AG04450 (cell line): ENCODE results near the gene SLC12A8. TPM values are rescaled to one million over a fixed set of nuclear protein-coding genes. Genes with fewer than 3 reads are reported as not detected.

ENCODE experiments used
- CTCF ChIA-PET: fragments of 300-600, 350-600 bp; formaldehyde crosslinking; extraction: SDS; loops from one replicate; lab custom pipeline; 2022; ENCODE audit warnings: antibody characterized with exemption, inconsistent platforms; lab: Charles Lee
- POLR2A ChIA-PET: fragments of 350-600 bp; formaldehyde crosslinking; extraction: SDS; loops from one replicate; lab custom pipeline; 2021; ENCODE audit warnings: antibody characterized with exemption, inconsistent platforms; lab: Yijun Ruan, JAX
- DNase-seq: peaks from one replicate; pipeline ENCODE4 v3.0.0-alpha.2; 2011; ENCODE audit warnings: low read depth, low spot score
- H3K27ac ChIP-seq: one replicate; pipeline ENCODE4 v1.5.1; 2012; ENCODE audit warnings: low read depth, low read length, control low read depth
- H3K27me3 ChIP-seq: one replicate; pipeline ENCODE4 v1.6.0; 2012; ENCODE audit warnings: low read length; ENCODE audit not compliant: control insufficient read depth, insufficient read depth
- H3K4me3 ChIP-seq: 2 replicates; pipeline ENCODE4 v1.5.1; 2011; ENCODE audit warnings: mild to moderate bottlenecking, low read depth, low read length, control low read depth
- H3K9me3 ChIP-seq: 2 replicates; pipeline ENCODE4 v1.5.1; 2012; ENCODE audit warnings: low read length; ENCODE audit not compliant: control insufficient read depth, insufficient read depth
- CTCF ChIP-seq: IDR thresholded peaks from 2 replicates; pipeline ENCODE4 v1.5.1; 2011; ENCODE audit warnings: low read depth, low read length, control low read depth, inconsistent platforms
- polyA plus RNA-seq: library from polyadenylated mRNA; depleted of rRNA; stranded (reverse); fragments of >200 nt; gene quantifications from 2 replicates; pipeline ENCODE4 v1.2.3, GENCODE V29; 2011

The SLC12A8 gene
- polyA plus RNA-seq, 1 experiment: 15.3 TPM

- POLR2A ChIA-PET: interaction anchor here (0.6 to 1.0 kb wide), 4 partner anchors 9 to 303 kb away, joined by 3 to 4 read pairs (median 4); no protein-coding TSS in a partner anchor
- CTCF ChIA-PET: no interaction called here
- DNase-seq: no peak
Measured at GRCh38 chr3:125119752-125120378, 92.7 kb downstream of the SLC12A8 start.

GRCh38 chr3:125118600-125118999 is 93.9 kb downstream of the SLC12A8 start:
- no peaks in the 10 kb centered on the region for H3K9me3 ChIP-seq
- no peak overlapping the region for H3K27ac ChIP-seq
- ChIA-PET POLR2A (no interaction called here), CTCF (no interaction called here)
- no peak for TF ChIP-seq CTCF
- no peak for DNase-seq
- no peaks in the 10 kb centered on the region for H3K27me3 ChIP-seq
- no peak overlapping the region for H3K4me3 ChIP-seq

More at GRCh38 chr3:125119752-125120378, 92.7 kb downstream of the SLC12A8 start:
- Histone ChIP-seq H3K4me3 (no peak overlapping the region), H3K27ac (peak overlapping the region; percentile 12), H3K27me3 (no peaks in the 10 kb centered on the region), H3K9me3 (no peaks in the 10 kb centered on the region)
- TF ChIP-seq CTCF: no peak

GRCh38 chr3:125117631-125118191 is 94.8 kb downstream of the SLC12A8 start:
- CTCF ChIA-PET: no interaction called here

GRCh38 chr3:125116311-125117080 is 96.1 kb downstream of the SLC12A8 start:
- H3K27ac ChIP-seq: peak overlapping the region; percentile 1

More at GRCh38 chr3:125117631-125118191, 94.8 kb downstream of the SLC12A8 start:
- Histone ChIP-seq H3K27me3 (no peaks in the 10 kb centered on the region), H3K9me3 (no peaks in the 10 kb centered on the region), H3K27ac (no peak overlapping the region), H3K4me3 (no peak overlapping the region)
- no peak for TF ChIP-seq CTCF
- POLR2A ChIA-PET: no interaction called here
- no peak for DNase-seq

More at GRCh38 chr3:125116311-125117080, 96.1 kb downstream of the SLC12A8 start:
- Histone ChIP-seq H3K9me3 (no peaks in the 10 kb centered on the region), H3K27me3 (no peaks in the 10 kb centered on the region), H3K4me3 (no peak overlapping the region)
- CTCF ChIA-PET: interaction anchor here (1.0 kb wide), 1 partner anchor 9 kb away, joined by 4 read pairs; no protein-coding TSS in a partner anchor
- no peak for TF ChIP-seq CTCF
- no peak for DNase-seq
- POLR2A ChIA-PET: interaction anchor here (0.8 to 3.0 kb wide), 4 partner anchors 9 to 63 kb away, joined by 3 to 13 read pairs (median 4); no protein-coding TSS in a partner anchor
